GM21737 (cell line): ENCODE data around the gene TRH.
"Not testable (repeated sequence)": the region's sequence is repeated elsewhere in the genome, so short reads cannot be mapped to it uniquely, and the experiment has no call there.

ENCODE experiments used
- ATAC-seq: cut with Tn5 transposase; IDR thresholded peaks from one replicate; pipeline ENCODE4 v1.9.1; 2021; ENCODE audit warnings: mild to moderate bottlenecking, moderate library complexity; ENCODE audit not compliant: unreplicated experiment

The TRH gene

DNA sequence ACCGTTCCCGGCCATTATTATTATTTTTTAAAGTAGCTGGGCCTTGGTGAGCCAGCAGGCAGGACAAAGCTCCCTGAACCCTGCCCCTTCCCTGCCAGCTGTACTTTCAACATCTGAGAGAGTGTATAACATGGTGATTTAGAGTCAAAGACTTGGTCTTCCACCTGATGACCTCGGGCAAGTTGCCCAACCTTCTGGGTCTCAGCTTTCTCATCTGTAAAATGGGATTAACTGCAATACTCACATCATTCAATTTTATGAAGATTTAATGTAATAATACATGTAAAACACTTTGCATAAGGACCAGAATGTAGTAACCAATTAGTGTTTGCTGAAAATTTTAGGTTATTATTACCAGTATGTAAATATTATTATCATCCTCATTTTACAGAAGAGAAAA is 11.9 kb upstream of the TRH start:
- ATAC-seq: no peak

DNA sequence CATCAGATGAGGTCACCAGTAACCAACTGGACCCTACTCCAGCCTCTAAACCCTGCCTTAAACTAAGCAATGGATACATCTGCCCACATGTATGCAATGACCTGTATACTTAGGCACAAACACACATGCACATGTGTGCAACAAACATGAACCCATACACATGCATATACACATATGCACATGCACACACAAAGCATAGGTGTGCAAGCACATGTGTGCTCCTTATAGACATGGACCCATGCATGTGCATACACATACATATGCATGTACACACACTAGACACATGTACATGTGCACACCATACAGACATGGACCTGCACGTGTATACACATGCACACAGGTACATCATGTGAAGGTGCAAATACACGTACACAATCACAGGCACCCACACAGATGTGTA is 8.6 kb upstream of the TRH start:
- ATAC-seq: no peak

DNA sequence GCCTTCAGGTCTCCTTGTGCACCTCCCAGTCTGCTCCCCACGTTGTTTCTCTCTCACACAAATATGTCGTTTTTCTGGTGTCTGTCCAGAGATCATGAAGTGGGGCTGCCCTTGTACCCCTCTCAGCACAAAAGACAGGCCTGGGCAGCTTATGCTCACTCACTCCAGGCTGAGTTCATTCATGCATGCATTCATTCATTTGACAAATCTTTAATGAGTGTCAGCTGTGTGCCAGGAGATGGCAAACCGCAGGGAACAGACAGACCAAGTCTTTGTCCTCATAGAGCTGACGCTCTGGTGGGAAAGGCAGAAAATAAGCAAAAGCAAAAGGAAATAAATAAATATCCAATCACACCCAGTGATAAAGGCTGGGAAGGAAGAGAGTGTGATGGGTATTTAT is 7.6 kb upstream of the TRH start:
- no peak for ATAC-seq

DNA sequence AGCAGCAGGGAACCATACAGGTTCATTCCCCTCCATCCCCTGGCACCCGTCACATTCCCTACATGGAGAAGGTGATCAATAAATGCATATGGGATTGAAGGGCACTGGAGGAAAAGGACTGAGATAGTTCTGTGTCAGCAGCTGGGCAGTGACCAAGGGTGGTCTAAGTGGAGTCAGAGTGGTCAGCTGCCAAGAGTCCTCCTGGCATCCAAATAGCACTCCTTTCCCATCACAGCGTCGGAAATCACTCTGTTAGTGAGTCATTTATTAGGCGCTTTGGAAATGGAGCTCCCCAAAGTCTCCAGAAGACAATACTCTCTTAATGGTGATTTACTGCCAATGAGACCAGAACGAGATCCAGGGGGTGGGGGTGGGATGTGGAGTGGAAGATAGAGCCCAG is 6.8 kb upstream of the TRH start:
- ATAC-seq: no peak

DNA sequence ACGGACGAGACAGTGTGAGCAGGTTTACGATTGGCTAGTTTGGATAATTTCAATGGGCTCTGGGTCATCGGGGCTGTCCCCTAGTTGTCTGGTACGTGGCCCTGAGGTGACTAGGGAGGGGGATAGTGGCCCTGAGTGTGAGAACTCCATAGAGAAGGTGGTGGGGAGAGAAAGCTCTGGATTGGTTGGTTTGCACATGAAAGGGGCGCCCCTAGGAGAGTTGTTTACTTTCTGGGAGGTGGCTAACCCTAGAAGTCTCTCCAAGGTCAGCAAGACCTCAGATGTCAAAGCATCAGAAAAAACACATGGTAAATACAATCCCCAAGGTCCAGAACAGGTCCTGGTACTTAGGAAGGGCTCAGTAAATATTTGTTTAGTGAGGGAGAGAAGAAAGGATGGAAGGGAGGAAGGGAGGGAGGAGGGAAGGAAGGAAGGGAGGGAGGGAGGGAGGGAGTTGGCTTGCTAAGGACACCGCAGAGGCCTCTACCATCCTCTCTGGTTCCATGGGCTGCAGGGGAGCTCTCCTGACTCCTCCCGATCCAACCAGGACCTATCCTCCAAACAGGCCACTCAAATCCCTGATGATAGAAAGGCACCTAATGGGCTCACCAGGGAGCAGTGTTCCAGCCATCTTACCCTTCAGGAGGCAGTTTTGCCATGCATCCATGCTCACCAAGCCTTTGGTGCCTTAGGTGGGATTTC is 3.0 kb upstream of the TRH start:
- ATAC-seq: no peak

DNA sequence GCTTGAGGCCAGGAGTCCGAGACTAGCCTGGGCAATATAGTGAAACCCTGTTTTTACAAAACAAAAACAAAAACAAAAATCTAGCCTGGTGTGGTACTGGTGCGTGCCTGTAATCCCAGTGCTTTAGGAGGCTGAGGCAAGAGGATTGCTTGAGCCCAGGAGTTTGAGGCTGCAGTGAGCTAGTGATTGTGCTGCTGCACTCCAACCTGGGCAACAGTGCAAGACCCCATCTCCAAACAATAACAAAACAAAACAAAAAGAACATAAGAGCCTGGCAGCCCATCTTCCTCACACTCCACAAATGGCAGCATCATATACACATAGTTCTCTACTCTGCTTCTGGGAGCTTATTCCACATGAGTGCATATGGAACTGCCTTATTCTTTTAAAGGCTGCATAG is 2.2 kb upstream of the TRH start:
- no peak for ATAC-seq

DNA sequence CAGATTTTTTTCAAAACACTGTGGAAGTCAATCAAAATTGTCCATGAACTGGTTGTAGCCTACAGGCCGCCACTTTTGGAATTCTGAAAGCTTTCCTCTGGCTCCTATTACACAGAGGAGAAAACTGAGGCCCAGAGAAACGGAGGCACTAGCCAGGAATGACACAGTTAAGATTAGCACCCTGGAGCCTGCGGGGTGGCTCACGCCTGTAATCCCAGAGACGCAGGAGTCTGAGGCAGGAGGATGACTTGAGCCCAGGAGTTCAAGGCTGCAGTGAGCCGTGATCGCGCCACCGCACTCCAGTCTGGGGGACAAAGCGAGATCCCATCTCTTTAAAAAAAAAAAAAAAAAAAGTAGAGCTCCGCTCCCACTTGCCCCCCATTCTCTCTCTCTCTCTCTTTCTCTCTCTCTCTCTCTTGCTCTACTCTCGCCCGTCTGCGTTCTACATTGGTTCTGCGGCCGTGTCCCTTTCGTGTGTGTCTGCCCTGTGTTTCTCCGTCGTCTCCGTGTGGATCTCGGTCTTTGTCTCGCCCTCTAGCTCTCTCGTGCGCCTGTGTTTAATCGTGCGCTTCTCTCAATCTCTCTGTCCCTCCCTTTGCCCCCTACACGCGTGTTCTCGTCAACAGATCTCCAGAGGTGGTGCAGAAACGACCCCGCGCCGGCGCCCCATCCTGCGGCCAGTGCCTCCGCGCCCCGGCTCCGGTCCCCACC is 512 bp upstream of the TRH start:
- ATAC-seq: no peak

DNA sequence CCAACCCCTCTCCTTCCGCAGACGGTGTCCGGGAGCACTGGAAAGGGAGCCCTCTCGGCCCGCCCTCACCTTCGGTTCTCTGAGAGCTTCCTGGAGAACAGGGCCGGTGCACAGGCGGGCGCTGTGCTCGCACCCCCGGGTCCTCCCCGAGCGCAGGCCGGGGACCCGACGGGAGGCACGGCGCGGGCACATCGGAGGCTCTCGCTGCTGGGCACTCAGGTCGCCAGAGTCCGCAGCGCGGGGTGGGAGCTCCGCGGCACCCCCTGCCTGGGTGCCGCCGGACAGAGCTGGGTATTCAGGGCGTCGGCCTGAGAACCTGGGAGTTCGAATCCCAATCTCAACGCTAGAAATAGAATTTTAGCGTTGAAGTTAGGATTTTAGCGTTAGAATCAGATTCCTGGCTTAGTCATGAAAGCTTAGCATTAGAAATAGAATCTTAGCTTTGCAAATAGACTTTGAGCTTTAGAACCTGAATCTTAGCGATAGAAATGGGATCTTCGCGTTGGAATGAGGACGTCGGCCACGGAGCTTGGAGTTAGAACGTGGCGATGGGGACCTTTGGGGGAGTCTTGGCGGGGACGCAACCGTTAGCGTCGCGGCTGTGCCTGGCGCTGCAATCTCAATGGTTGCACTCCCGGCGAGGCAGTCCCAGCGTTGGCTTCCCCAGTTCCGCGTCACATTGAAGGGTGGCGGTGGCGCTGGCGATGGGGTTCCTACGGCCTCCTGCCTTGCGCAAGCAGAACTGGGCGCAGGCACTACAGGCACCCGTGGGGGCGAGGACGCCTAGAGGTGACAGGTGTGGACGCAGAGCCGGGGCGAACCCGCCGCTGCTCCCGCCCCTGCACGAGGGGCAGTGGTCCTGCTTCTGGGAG is 549 bp downstream of the TRH start:
- ATAC-seq: no peak

DNA sequence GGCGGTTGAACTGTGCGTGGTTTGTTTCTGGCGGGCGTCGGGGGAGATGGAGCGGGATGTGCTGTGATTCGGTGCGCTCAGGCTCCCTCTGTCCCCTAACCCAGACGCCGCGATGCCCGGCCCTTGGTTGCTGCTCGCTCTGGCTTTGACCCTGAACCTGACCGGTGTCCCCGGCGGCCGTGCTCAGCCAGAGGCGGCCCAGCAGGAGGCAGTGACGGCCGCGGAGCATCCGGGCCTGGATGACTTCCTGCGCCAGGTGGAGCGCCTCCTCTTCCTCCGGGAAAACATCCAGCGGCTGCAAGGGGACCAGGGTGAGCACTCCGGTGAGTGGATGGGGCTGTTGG is 1.2 kb downstream of the TRH start:
- no peak for ATAC-seq

DNA sequence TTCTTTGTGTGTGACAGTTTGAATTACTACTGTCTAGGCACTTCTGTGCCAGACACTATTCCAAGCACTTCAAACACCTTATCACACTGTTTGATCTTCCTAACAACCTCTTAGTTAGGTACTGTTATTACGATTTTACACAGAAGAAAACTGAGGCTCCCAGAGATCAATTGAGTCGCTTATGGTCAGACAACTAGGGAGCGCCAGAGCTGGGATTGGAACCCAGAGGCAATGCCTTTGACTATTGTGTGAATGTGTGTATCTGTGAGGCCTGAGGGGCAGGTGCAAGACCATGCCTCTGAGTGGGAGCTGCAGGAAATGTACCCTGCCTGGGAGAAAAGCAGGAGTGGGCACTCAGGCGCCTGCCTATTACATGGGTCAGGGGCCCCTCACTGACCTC is 1.8 kb downstream of the TRH start:
- ATAC-seq: no peak

DNA sequence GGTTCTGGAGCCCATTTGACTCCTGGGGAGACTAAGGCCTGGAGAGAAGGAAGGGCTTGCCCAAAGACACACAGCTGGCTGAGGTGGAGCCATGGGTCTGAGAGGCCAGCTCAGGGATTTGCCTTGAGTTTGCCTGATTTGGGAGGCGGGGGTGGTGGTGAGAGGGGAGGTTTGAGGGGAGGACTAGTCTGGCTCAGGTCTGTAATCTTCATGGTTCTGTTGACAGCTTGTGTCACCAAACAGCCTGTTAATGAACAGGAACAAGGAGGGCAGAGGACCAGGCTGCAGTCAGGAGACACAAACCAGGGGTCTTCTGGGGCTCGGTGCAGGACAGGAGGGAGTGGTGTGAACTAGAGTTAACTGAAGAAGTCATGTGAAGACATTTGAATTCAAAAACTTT is 3.6 kb downstream of the TRH start:
- ATAC-seq: no peak

DNA sequence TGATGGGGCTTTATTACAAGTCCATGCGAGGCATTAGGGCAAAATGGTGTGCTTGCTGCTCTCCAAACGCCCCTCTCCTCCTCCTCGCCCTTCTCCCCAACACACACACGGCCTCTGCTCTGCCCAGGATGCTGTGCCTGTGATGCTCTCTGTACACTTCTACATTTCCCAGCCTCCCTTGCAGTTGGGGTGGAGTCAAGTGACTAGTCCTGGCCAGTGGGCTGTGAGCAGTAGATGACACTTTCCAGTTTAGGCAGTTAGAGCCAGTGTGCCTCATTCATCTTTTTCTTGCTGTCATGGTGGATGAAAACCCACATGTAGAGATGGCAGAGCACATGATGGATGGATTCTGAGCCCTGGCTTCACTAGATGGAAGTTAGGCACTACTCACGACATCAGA is 5.4 kb downstream of the TRH start:
- no peak for ATAC-seq

DNA sequence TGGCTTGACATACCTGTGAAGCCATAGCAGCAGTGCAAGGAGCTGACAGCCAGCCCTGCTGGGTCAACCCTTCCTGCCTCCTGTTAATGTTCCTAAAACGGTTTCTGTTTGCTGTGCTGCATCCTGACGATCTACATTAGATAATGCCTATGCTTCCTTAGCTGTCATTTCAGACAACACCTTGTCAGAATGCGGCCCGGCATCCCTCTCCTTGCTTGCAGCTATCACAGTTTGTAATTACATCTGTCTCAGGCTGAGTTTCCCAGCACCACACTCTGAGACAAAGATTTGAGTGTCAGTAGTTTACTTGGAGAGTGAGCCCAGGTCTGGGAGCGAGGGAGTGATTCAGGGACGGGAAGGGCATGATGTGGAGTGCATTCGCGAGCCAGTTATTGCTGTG is 9.0 kb downstream of the TRH start:
- no peak for ATAC-seq

DNA sequence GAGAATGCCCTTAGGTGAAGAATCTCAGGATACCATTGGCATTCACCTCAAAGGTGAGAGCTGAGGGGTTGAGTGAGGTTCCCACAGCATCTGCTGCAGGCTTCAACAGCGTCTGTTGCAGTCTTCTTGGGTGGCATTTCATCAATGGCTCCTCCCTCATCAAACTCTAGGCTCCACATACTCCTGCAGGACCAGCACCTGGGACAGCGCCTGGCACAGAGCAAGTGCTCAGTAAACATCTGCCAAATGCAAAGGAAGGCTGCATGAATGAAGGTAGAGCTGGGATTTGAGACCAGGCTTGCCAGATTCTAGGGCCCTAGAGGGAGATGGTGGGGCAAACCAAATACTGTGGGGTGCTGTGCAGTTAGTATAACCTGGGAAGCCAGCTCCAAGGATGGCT is 9.6 kb downstream of the TRH start:
- ATAC-seq: no peak

DNA sequence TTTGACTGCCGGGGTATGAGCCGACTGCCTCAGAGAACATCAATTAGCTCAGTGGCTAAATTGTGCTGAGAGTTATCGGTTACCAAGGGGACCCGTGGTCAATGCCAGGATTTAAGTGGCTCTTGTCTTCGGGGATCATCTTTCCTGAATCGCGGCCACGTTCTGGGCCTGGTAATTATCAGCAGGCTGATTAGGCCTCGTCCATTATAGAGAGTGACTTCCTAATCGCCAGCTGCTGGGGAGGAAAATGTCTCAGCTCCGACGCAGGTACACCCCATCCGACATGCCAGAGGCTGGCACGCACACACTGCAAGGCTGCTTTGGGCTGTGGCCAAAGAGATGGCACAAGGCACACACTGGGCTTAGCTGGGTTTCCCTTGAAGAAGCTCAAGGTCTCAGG is 10.6 kb downstream of the TRH start:
- no peak for ATAC-seq

DNA sequence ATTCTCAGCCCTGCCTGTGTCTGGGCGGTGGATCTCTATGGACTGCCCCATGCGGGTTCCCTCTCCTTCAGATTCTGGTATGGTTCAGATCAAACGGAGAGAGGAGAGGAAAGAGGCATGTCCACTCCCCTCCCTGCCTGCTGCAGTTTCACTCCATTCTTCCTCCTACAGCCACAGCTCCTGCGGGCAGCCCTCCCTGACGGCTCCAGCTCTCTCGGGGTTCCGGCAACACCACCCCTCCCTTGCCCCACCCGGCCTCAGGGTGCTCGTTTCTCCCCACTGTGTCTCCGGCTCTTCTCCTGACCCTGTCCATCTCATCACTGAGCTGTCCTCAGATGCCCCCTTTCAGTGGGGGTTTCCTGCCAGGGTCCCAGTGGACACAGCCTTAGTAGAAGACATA is 13.9 kb downstream of the TRH start:
- no peak for ATAC-seq

DNA sequence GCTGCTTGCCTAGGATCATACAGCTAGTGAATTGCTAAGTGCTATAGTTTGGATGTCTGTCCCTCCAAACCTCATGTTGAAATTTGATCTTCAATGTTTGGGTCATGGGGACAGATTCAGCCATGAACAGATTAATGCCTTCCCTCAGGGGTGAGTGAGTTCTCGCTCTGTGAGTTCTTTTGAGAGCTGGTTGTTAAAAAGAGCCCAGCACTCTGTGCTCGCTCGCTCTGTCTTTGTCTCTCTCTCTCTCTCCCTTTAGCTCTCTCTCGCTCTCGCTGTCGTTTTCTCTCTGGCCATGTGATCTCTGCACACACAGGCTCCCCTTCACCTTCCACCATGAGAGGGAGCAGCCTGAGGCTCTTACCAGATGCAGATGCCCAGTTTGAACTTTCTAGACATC is 14.9 kb downstream of the TRH start:
- ATAC-seq: no peak

DNA sequence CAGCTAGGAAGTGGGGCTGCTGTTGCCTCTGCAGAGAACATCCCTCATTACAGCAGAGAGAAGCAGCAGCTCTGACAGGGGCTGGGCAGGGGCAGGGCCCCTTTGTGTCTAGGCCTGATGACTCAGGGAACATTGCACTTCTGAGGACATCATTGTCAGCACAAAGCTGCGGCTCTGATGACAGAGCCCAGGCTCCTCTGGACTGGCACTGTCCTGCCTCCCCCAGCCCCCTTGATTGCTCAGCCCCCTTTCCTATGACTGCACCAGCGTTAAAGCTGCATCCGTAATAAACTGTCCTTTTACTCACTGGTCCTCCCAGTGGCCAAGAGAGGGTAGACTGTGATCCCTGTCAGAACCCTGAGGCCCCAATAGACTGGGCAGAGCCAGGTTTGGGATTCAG is 18.3 kb downstream of the TRH start:
- ATAC-seq: no peak

DNA sequence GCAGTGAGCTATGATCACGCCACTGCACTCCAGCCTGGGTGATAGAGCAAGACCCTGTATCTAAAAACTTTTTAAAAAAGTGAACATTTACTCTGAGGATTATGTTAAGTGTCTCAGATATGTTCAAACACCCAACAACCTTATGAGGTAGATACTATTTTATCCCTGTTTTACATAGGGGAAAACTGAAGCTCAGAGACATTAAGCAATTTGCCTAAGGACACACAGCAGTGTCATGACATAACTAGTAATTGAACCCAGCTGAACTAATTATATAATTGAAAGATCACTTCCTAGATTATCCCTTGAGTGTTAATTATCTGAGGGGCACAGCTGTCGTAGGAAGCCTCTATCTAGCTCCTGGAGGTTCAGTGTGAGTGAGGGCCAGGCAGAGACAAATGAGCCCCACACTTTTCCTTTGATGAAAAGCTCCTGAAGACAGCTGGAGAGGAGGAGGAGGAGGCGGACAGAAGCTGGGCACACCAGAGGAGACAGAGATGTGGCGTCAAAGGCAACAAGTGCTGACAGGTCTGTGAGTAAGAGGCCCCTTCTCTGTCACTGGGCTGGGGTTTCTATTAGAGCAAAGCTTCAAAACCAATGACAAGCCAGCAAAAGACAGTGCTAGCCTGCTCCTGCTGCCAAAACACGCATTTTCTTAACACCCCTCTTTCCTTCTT is 20.5 kb downstream of the TRH start:
- no peak for ATAC-seq

DNA sequence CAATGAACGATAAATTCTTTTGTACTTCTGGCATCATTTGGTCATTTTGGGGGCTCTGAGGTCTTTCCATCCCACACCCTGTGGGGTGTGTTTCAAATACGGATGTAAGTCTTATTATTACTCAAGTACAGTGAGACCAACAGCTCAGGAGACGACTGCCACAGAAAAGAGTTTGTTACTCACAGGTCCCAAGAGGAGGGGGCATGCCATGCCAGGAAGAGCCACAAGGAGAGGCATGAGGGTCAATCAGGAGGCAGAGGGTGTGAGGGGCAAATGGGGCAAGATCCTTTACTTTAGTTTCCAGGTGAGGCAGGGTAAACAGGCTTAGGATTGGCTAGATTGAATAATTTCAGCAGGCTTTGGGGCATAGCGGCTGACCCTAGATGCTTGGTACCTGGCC is 21.6 kb downstream of the TRH start:
- ATAC-seq: no peak

DNA sequence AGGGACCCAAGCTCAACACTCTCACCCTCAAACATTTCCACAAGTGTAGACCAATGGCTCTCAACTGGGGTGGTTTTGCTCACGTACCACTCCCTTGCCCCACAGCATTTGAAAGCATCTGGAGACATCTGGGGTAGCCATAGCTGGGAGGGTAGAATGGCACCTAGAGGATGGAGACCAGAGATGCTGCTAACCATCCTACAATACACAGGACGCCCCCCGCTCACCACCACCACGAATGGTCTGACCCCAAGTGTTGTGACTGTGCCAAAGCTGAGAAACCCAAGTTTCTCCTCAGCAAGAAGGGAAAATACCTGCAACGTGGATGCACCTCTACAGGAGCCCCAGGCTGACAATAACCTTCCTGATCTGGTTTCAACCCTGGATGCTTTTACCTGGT is 24.7 kb downstream of the TRH start:
- ATAC-seq: not testable (repeated sequence)
